ENCODE measurements around the gene PUS10.

Gene PUS10

GRCh38 chr2:61021228-61021660 is 3.2 kb upstream of the PUS10 start:
- no peak for DNase-seq (ENCODE audit: low spot score)
- ChIA-PET CTCF (interaction anchor here (0.6 to 1.0 kb wide), 2 partner anchors 183 to 230 kb away, joined by 3 to 5 read pairs; no protein-coding TSS in a partner anchor), POLR2A (ENCODE audit: low non-redundant PET) (no interaction called here)
- TF ChIP-seq CTCF (conservative IDR thresholded peaks at IDR 0.05; ENCODE audit: low read depth): no peak
- H3K27ac ChIP-seq: no peak overlapping the region

GRCh38 chr2:61018798-61019197 is 743 bp upstream of the PUS10 start:
- POLR2A ChIA-PET (ENCODE audit: low non-redundant PET): no interaction called here
- TF ChIP-seq CTCF (conservative IDR thresholded peaks at IDR 0.05; ENCODE audit: low read depth): no peak
- CTCF ChIA-PET: no interaction called here
- no peak overlapping the region for H3K27ac ChIP-seq
- DNase-seq (ENCODE audit: low spot score): no peak

GRCh38 chr2:61018318-61018755 is 282 bp upstream of the PUS10 start:
- DNase-seq (ENCODE audit: low spot score): peak; percentile 12
- ChIA-PET CTCF (no interaction called here), POLR2A (ENCODE audit: low non-redundant PET) (no interaction called here)
- peak overlapping the region; percentile 99 for H3K27ac ChIP-seq
- TF ChIP-seq CTCF (conservative IDR thresholded peaks at IDR 0.05; ENCODE audit: low read depth): no peak

GRCh38 chr2:61017003-61017555 is 976 bp downstream of the PUS10 start:
- POLR2A ChIA-PET (ENCODE audit: low non-redundant PET): no interaction called here
- CTCF ChIA-PET: no interaction called here
- DNase-seq (ENCODE audit: low spot score): peak; percentile 82
- H3K27ac ChIP-seq: peak overlapping the region; percentile 99
- no peak for TF ChIP-seq CTCF (conservative IDR thresholded peaks at IDR 0.05; ENCODE audit: low read depth)

- ChIA-PET POLR2A (ENCODE audit: low non-redundant PET) (no interaction called here), CTCF (no interaction called here)
- no peak for DNase-seq (ENCODE audit: low spot score)
- TF ChIP-seq CTCF (conservative IDR thresholded peaks at IDR 0.05; ENCODE audit: low read depth): no peak
- H3K27ac ChIP-seq: peak overlapping the region; percentile 99
These were observed 1.6 kb downstream of the PUS10 start for GRCh38 chr2:61016392-61017002.

- peak; percentile 20 for DNase-seq (ENCODE audit: low spot score)
- H3K27ac ChIP-seq: no peak overlapping the region
- ChIA-PET CTCF (no interaction called here), POLR2A (ENCODE audit: low non-redundant PET) (no interaction called here)
- no peak for TF ChIP-seq CTCF (conservative IDR thresholded peaks at IDR 0.05; ENCODE audit: low read depth)
These were observed 2.1 kb downstream of the PUS10 start for GRCh38 chr2:61015976-61016375.
